ENCODE measurements around the gene SUSD5. TPM values are rescaled to one million over a fixed set of nuclear protein-coding genes. Genes with fewer than 3 reads are reported as not detected.

SUSD5 gene
- total RNA-seq, 1 experiment from 2014 or later: 16.3 TPM

- BruUV-seq (replicated peaks): no TSS peak
- no peaks in the 10 kb centered on the region for H3K9me3 ChIP-seq (ENCODE audit: control insufficient read depth, insufficient read depth, low read depth, low read length)
- H3K4me3 ChIP-seq (ENCODE audit: low read depth in 2 of 2, low read length in 2 of 2): no peak overlapping the region
- intact Hi-C loops (cut with micrococcal nuclease; ENCODE audit: unreplicated experiment) (no loop called here), in situ Hi-C loops (cut with HindIII; ENCODE audit: low pct_unique_long_range_greater_than_20kb, low sequenced_read_pairs) (no loop called here)
- TF ChIP-seq REST (IDR thresholded peaks at IDR 0.05; ENCODE audit: insufficient read depth in 1 of 2, low read depth in 2 of 2, low read length in 1 of 2) (no peak), SIN3A (IDR thresholded peaks at IDR 0.05; ENCODE audit: borderline replicate concordance, insufficient read depth, low read depth, low read length) (no peak), POLR2AphosphoS5 (IDR thresholded peaks at IDR 0.05; ENCODE audit: low read depth, low read length) (no peak), CTCF (IDR thresholded peaks at IDR 0.05) (no peak), TCF7L2 (IDR thresholded peaks at IDR 0.05; ENCODE audit: low read depth, low read length) (no peak)
- H3K27me3 ChIP-seq (ENCODE audit: control insufficient read depth, insufficient read depth, low read length): no peaks in the 10 kb centered on the region
- no peak for ATAC-seq
- H3K27ac ChIP-seq (ENCODE audit: low read length): no peak overlapping the region
- H3K36me3 ChIP-seq (ENCODE audit: control insufficient read depth, insufficient read depth, low read length): no peaks in the 10 kb centered on the region
- ChIA-PET POLR2A (no interaction called here), CTCF (no interaction called here)
- no peak for DNase-seq (ENCODE audit: low read depth, low spot score)
- H3K4me1 ChIP-seq (ENCODE audit: control insufficient read depth, insufficient read depth, low read length): no peaks in the 10 kb centered on the region
Observed at GRCh38 chr3:33152363-33153360, 65.9 kb downstream of the SUSD5 start.

- intact Hi-C loops (cut with micrococcal nuclease; ENCODE audit: unreplicated experiment) (no loop called here), in situ Hi-C loops (cut with HindIII; ENCODE audit: low pct_unique_long_range_greater_than_20kb, low sequenced_read_pairs) (no loop called here)
- Histone ChIP-seq H3K36me3 (ENCODE audit: control insufficient read depth, insufficient read depth, low read length) (no peaks in the 10 kb centered on the region), H3K9me3 (ENCODE audit: control insufficient read depth, insufficient read depth, low read depth, low read length) (no peaks in the 10 kb centered on the region), H3K4me1 (ENCODE audit: control insufficient read depth, insufficient read depth, low read length) (no peaks in the 10 kb centered on the region; the same call in 1 of the 2 replicates), H3K4me3 (ENCODE audit: low read depth in 2 of 2, low read length in 2 of 2) (no peak overlapping the region), H3K27me3 (ENCODE audit: control insufficient read depth, insufficient read depth, low read length) (no peaks in the 10 kb centered on the region), H3K27ac (ENCODE audit: low read length) (no peak overlapping the region)
- TF ChIP-seq REST (IDR thresholded peaks at IDR 0.05; ENCODE audit: insufficient read depth in 1 of 2, low read depth in 2 of 2, low read length in 1 of 2) (no peak), TCF7L2 (IDR thresholded peaks at IDR 0.05; ENCODE audit: low read depth, low read length) (no peak), POLR2AphosphoS5 (IDR thresholded peaks at IDR 0.05; ENCODE audit: low read depth, low read length) (no peak), SIN3A (IDR thresholded peaks at IDR 0.05; ENCODE audit: borderline replicate concordance, insufficient read depth, low read depth, low read length) (no peak), CTCF (IDR thresholded peaks at IDR 0.05) (no peak)
- no TSS peak for BruUV-seq (replicated peaks)
- CTCF ChIA-PET: no interaction called here
- DNase-seq (ENCODE audit: low read depth, low spot score): no peak
- ATAC-seq: no peak
- POLR2A ChIA-PET: no interaction called here
Observed at GRCh38 chr3:33149342-33149741, 69.3 kb downstream of the SUSD5 start.
